Keratinocyte (primary cell): ENCODE results near the gene CDK10. TPM values are rescaled to one million over a fixed set of nuclear protein-coding genes. Genes with fewer than 3 reads are reported as not detected.

Source experiments
- DNase-seq: peaks from one replicate; pipeline ENCODE4 v3.0.0-alpha.2; 2011; ENCODE audit warnings: low read depth, missing footprints, low spot score
- FAIRE-seq: peaks from 2 replicates; lab custom pipeline; 2011; peaks lifted over from hg19 to GRCh38; lab: Jason Lieb, UNC
- H2AFZ ChIP-seq: 2 replicates; pipeline ENCODE4 v1.6.0; 2012; ENCODE audit warnings: low read length, control low read depth, inconsistent platforms; ENCODE audit not compliant: control insufficient read depth
- H3K27ac ChIP-seq: 2 replicates; pipeline ENCODE4 v1.5.1; 2011; ENCODE audit warnings: low read length; ENCODE audit not compliant: control insufficient read depth, insufficient read depth
- H3K27me3 ChIP-seq: 3 replicates; pipeline ENCODE4 v1.6.0; 2011; ENCODE audit warnings: low read length; ENCODE audit not compliant: control insufficient read depth, insufficient read depth; ENCODE audit errors: extremely low read depth
- H3K36me3 ChIP-seq, 2 experiments: 2 replicates in 1 of 2; 3 replicates in 1 of 2; pipeline ENCODE4 v1.5.1; 2011; ENCODE audit warnings: low read length in 2 of 2, mild to moderate bottlenecking in 1 of 2; ENCODE audit not compliant: control insufficient read depth in 2 of 2, insufficient read depth in 2 of 2; ENCODE audit errors: extremely low read depth in 1 of 2
- H3K4me1 ChIP-seq: 3 replicates; pipeline ENCODE4 v1.5.1; 2011; ENCODE audit warnings: low read length; ENCODE audit not compliant: control insufficient read depth, insufficient read depth; ENCODE audit errors: extremely low read depth
- H3K4me2 ChIP-seq: 3 replicates; pipeline ENCODE4 v1.6.0; 2011; ENCODE audit warnings: low read depth, low read length; ENCODE audit not compliant: control insufficient read depth, insufficient read depth; ENCODE audit errors: extremely low read depth
- H3K4me3 ChIP-seq, 3 experiments: fragments of 200-600 bp in 1 of 3; sonication (generic) in 1 of 3; 2 replicates in 2 of 3; 3 replicates in 1 of 3; pipeline ENCODE4 v1.5.1; 2011 to 2016; ENCODE audit warnings: low read length in 3 of 3, mild to moderate bottlenecking in 3 of 3, control low read depth in 2 of 3, inconsistent platforms in 1 of 3, low read depth in 1 of 3, mixed read lengths in 1 of 3, mixed run types in 1 of 3, moderate library complexity in 1 of 3; ENCODE audit not compliant: control insufficient read depth in 2 of 3, insufficient read depth in 2 of 3; ENCODE audit errors: extremely low read depth in 1 of 3
- H3K79me2 ChIP-seq: 2 replicates; pipeline ENCODE4 v1.6.0; 2012; ENCODE audit warnings: low read length; ENCODE audit not compliant: control insufficient read depth, insufficient read depth
- H3K9ac ChIP-seq: 3 replicates; pipeline ENCODE4 v1.6.0; 2011; ENCODE audit warnings: low read length; ENCODE audit not compliant: control insufficient read depth, insufficient read depth; ENCODE audit errors: extremely low read depth
- H3K9me1 ChIP-seq: 3 replicates; pipeline ENCODE4 v1.6.0; 2011; ENCODE audit warnings: low read length; ENCODE audit not compliant: control insufficient read depth, insufficient read depth; ENCODE audit errors: extremely low read depth
- H3K9me3 ChIP-seq: 2 replicates; pipeline ENCODE4 v1.5.1; 2012; ENCODE audit warnings: low read depth, low read length; ENCODE audit not compliant: control insufficient read depth
- H4K20me1 ChIP-seq: 3 replicates; pipeline ENCODE4 v1.6.0; 2011; ENCODE audit warnings: low read length; ENCODE audit not compliant: control insufficient read depth, insufficient read depth; ENCODE audit errors: extremely low read depth
- dilution Hi-C: fragments of 300-500 bp; cut with MboI; formaldehyde crosslinking; loops from one replicate; pipeline ENCODE4 v1.7.0; 2020; ENCODE audit warnings: low sequenced_read_pairs; ENCODE audit not compliant: extremely low pct_ligation_motif_present
- polyA plus RNA-seq, 5 experiments: library from polyadenylated mRNA; depleted of rRNA in 3 of 5; stranded (reverse) in 3 of 5; stranded (forward) in 1 of 5; unstranded in 1 of 5; fragments of >200 nt; gene quantifications; 1 replicate in 1 of 5; 2 replicates in 3 of 5; 3 replicates in 1 of 5; pipeline versions ENCODE4 v1.2.1 to v1.2.3, GENCODE V29; 2011 to 2012; ENCODE audit warnings: missing spikeins in 2 of 5, low read depth in 1 of 5, low replicate concordance in 1 of 5
- TF ChIP-seq, protein P1 (sequence below), 3 experiments: IDR thresholded peaks in 1 of 3; conservative IDR thresholded peaks in 1 of 3; optimal IDR thresholded peaks in 1 of 3; 2 replicates in 2 of 3; 3 replicates in 1 of 3; pipeline versions ENCODE3 to v1.5.1; 2011; ENCODE audit warnings: low read length in 3 of 3, mild to moderate bottlenecking in 3 of 3, moderate library complexity in 2 of 3, control low read depth in 1 of 3, inconsistent platforms in 1 of 3; ENCODE audit not compliant: insufficient read depth in 2 of 3; ENCODE audit errors: extremely low read depth in 1 of 3

CDK10 gene
- polyA plus RNA-seq, 1 donor (not counting 4 experiments of a cell fraction or from before 2014, with no cell fraction given): 30.6 TPM

DNA sequence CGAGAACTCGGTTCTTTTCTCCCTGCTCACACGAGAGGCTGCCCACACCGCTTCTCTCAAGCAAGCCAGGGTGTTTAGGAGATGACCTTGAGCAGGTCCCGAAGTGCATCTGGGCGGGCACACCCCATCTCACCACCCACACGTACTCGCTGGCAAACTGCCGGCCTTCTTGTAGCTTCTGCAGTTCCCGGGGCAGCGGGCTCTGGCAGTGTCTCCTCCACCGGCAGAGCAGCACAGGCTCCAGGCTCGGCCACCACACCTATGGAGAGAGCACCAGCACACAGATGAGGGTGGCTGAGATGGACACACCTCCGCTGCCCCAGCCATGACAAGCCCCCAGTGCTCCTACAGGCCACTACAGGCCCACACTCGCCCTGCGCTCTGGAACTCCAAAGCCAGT is 58.3 kb downstream of the CDK10 start:
- no peak overlapping the region for H2AFZ ChIP-seq
- no peaks in the 10 kb centered on the region for H3K9me3 ChIP-seq
- peaks cover 11 to 26% of the 10 kb centered on the region in 2 experiments for H3K36me3 ChIP-seq
- no peaks in the 10 kb centered on the region for H3K4me1 ChIP-seq
- H3K4me3 ChIP-seq: no peak overlapping the region
- FAIRE-seq (no peak), DNase-seq (no peak)
- H3K4me2 ChIP-seq: no peak overlapping the region
- no peak overlapping the region for H3K27ac ChIP-seq
- no peaks in the 10 kb centered on the region for H3K79me2 ChIP-seq
- no peak overlapping the region for H3K9ac ChIP-seq
- no peaks in the 10 kb centered on the region for H3K27me3 ChIP-seq
- no peaks in the 10 kb centered on the region for H4K20me1 ChIP-seq
- TF ChIP-seq, protein P1, sequence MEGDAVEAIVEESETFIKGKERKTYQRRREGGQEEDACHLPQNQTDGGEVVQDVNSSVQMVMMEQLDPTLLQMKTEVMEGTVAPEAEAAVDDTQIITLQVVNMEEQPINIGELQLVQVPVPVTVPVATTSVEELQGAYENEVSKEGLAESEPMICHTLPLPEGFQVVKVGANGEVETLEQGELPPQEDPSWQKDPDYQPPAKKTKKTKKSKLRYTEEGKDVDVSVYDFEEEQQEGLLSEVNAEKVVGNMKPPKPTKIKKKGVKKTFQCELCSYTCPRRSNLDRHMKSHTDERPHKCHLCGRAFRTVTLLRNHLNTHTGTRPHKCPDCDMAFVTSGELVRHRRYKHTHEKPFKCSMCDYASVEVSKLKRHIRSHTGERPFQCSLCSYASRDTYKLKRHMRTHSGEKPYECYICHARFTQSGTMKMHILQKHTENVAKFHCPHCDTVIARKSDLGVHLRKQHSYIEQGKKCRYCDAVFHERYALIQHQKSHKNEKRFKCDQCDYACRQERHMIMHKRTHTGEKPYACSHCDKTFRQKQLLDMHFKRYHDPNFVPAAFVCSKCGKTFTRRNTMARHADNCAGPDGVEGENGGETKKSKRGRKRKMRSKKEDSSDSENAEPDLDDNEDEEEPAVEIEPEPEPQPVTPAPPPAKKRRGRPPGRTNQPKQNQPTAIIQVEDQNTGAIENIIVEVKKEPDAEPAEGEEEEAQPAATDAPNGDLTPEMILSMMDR (optimal IDR thresholded peaks at IDR 0.05 in 1 of 3, IDR thresholded peaks at IDR 0.05 in 1 of 3, conservative IDR thresholded peaks at IDR 0.05 in 1 of 3; ENCODE audit: extremely low read depth in 1 of 3, insufficient read depth in 2 of 3, low read length in 3 of 3): no peak
- no peaks in the 10 kb centered on the region for H3K9me1 ChIP-seq
- dilution Hi-C loops: no loop called here

Other genes starting within 250 kb of the CDK10 start
- 23.8 to 48.1 TPM (median 30.1 TPM) in 3 replicates for gene ANKRD11, start 196.1 kb upstream of the CDK10 start, polyA plus RNA-seq
- gene SPG7, start 178.3 kb upstream of the CDK10 start, polyA plus RNA-seq: 43.8 to 59.4 TPM (median 45.2 TPM) in 3 replicates
- gene RPL13, start 126.0 kb upstream of the CDK10 start, polyA plus RNA-seq: 1,741 to 3,736 TPM (median 2,095 TPM) in 3 replicates
- gene CPNE7, start 110.9 kb upstream of the CDK10 start, polyA plus RNA-seq: 6.2 to 12.4 TPM (median 9.1 TPM) in 3 replicates
- gene DPEP1, start 73.0 kb upstream of the CDK10 start, polyA plus RNA-seq: 0.09 to 0.13 TPM in 2 of 3 replicates, not detected in the other
- gene CHMP1A, start 29.0 kb upstream of the CDK10 start, polyA plus RNA-seq: 64.1 to 91.7 TPM (median 87.0 TPM) in 3 replicates
- gene SPATA33, start 28.9 kb upstream of the CDK10 start, polyA plus RNA-seq: 4.5 to 6.0 TPM (median 5.3 TPM) in 3 replicates
- gene SPATA2L, start 15.0 kb downstream of the CDK10 start, polyA plus RNA-seq: 1.7 to 3.9 TPM (median 2.8 TPM) in 3 replicates
- 1.6 to 4.0 TPM (median 2.3 TPM) in 3 replicates for gene VPS9D1, start 34.2 kb downstream of the CDK10 start, polyA plus RNA-seq
- gene ZNF276, start 34.8 kb downstream of the CDK10 start, polyA plus RNA-seq: 9.3 to 17.9 TPM (median 11.3 TPM) in 3 replicates
- 4.0 to 15.6 TPM (median 11.3 TPM) in 3 replicates for gene FANCA, start 130.0 kb downstream of the CDK10 start, polyA plus RNA-seq
- 1.1 to 1.7 TPM (median 1.3 TPM) in 3 replicates for gene SPIRE2, start 141.8 kb downstream of the CDK10 start, polyA plus RNA-seq
- 92.4 to 103 TPM (median 97.5 TPM) in 3 replicates for gene TCF25, start 186.9 kb downstream of the CDK10 start, polyA plus RNA-seq
- gene MC1R, start 232.2 kb downstream of the CDK10 start, polyA plus RNA-seq: 1.1 to 1.9 TPM (median 1.1 TPM) in 3 replicates
- 29.2 to 54.2 TPM (median 34.0 TPM) in 3 replicates for gene TUBB3, start 236.7 kb downstream of the CDK10 start, polyA plus RNA-seq